Measurements from ENCODE around the gene MOBP.

MOBP gene

GRCh38 chr3:39541917-39542329 is 74.4 kb downstream of the MOBP start:
- H3K27ac ChIP-seq, result no peak overlapping the region
- TF ChIP-seq, protein P1, sequence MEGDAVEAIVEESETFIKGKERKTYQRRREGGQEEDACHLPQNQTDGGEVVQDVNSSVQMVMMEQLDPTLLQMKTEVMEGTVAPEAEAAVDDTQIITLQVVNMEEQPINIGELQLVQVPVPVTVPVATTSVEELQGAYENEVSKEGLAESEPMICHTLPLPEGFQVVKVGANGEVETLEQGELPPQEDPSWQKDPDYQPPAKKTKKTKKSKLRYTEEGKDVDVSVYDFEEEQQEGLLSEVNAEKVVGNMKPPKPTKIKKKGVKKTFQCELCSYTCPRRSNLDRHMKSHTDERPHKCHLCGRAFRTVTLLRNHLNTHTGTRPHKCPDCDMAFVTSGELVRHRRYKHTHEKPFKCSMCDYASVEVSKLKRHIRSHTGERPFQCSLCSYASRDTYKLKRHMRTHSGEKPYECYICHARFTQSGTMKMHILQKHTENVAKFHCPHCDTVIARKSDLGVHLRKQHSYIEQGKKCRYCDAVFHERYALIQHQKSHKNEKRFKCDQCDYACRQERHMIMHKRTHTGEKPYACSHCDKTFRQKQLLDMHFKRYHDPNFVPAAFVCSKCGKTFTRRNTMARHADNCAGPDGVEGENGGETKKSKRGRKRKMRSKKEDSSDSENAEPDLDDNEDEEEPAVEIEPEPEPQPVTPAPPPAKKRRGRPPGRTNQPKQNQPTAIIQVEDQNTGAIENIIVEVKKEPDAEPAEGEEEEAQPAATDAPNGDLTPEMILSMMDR (conservative IDR thresholded peaks at IDR 0.05; ENCODE audit: low read depth), result peak; percentile 73
- CTCF ChIA-PET, result interaction anchor here (0.7 to 1.2 kb wide), 3 partner anchors 31 to 890 kb away, joined by 3 to 4 read pairs (median 3); no protein-coding TSS in a partner anchor
- POLR2A ChIA-PET (ENCODE audit: low non-redundant PET), result no interaction called here
- DNase-seq (ENCODE audit: low spot score), result peak; percentile 6

DNA sequence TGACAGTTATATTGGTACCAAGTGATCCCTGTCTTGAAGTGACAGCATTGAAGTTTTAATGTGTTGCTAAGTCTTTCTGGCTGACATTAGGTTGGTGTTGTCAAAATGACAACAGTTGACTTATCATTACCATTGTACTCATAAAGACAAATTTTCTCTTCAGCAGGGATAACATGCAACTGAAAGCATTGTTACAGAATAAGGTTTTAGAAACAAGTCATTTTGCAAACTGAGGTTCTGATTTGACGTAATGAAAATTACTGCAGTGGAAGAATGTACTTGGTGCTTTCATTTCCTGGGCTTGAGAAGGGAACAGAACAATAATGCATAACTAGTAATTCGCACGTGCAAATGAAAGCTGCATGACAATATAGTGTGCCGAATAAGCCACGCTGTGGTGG is 75.1 kb downstream of the MOBP start:
- POLR2A ChIA-PET (ENCODE audit: low non-redundant PET), result no interaction called here
- no peak overlapping the region for H3K27ac ChIP-seq
- TF ChIP-seq, protein P1 (conservative IDR thresholded peaks at IDR 0.05; ENCODE audit: low read depth), result no peak
- DNase-seq (ENCODE audit: low spot score), result no peak
- CTCF ChIA-PET, result interaction anchor here (0.7 to 1.2 kb wide), 3 partner anchors 31 to 890 kb away, joined by 3 to 4 read pairs (median 3); no protein-coding TSS in a partner anchor

- TF ChIP-seq, protein P1 (conservative IDR thresholded peaks at IDR 0.05; ENCODE audit: low read depth), result no peak
- POLR2A ChIA-PET (ENCODE audit: low non-redundant PET), result interaction anchor here (0.6 kb wide), 1 partner anchor 165 kb away, joined by 3 read pairs; no protein-coding TSS in a partner anchor
- peak; percentile 20 for DNase-seq (ENCODE audit: low spot score)
- CTCF ChIA-PET, result no interaction called here
- no peak overlapping the region for H3K27ac ChIP-seq
Observed at GRCh38 chr3:39548282-39548681, 80.8 kb downstream of the MOBP start.

- POLR2A ChIA-PET (ENCODE audit: low non-redundant PET), result no interaction called here
- no peak overlapping the region for H3K27ac ChIP-seq
- DNase-seq (ENCODE audit: low spot score), result no peak
- TF ChIP-seq, protein P1 (conservative IDR thresholded peaks at IDR 0.05; ENCODE audit: low read depth), result no peak
- CTCF ChIA-PET, result no interaction called here
Observed at GRCh38 chr3:39550354-39551051, 83.0 kb downstream of the MOBP start.

All from RWPE1 (cell line).